ENCODE data around the gene APEX1. TPM values are rescaled to one million over a fixed set of nuclear protein-coding genes. Genes with fewer than 3 reads are reported as not detected.
A peak's percentile ranks its signal among the peaks of the same experiment; 100 is the strongest.

APEX1 gene
- polyA plus RNA-seq, 6 donors from 2014 or later = 129 to 187 (median 180) TPM

- Mint-ChIP-seq H3K9me3 (peaks cover 0 to 2% (median 0%) of the 10 kb centered on the region in 7 donors), H3K27me3 (no peaks in the 10 kb centered on the region), H3K4me3 (peak overlapping the region; percentile 94 to 100 (median 99))
Measured at GRCh38 chr14:20469890-20470602, 15.0 kb downstream of the APEX1 start.

GRCh38 chr14:20470603-20470901 is 15.5 kb downstream of the APEX1 start:
- no peaks in the 10 kb centered on the region for H3K27me3 Mint-ChIP-seq
- peak overlapping the region; percentile 95 to 99 (median 97) for H3K27ac Mint-ChIP-seq
- ATAC-seq (ENCODE audit: low read depth in 2 of 2) (no peak), DNase-seq (no peak)
- peaks cover 19 to 32% of the 10 kb centered on the region in 2 donors for H3K36me3 Mint-ChIP-seq
- H3K4me3 Mint-ChIP-seq = peak overlapping the region; percentile 94 to 100 (median 99)
- H3K9me3 Mint-ChIP-seq = peaks cover 0 to 2% (median 0%) of the 10 kb centered on the region in 7 donors
- peaks cover 44 to 59% (median 52%) of the 10 kb centered on the region in 3 donors for H3K4me1 Mint-ChIP-seq

More at GRCh38 chr14:20469890-20470602, 15.0 kb downstream of the APEX1 start:
- peak overlapping the region; percentile 95 to 99 (median 97) for H3K27ac Mint-ChIP-seq
- H3K4me1 Mint-ChIP-seq = peaks cover 42 to 58% (median 53%) of the 10 kb centered on the region in 3 donors
- peaks cover 14 to 28% of the 10 kb centered on the region in 2 donors for H3K36me3 Mint-ChIP-seq
- ATAC-seq (ENCODE audit: low read depth in 2 of 2) (peak; percentile 22 to 29), DNase-seq (peak; percentile 40)

GRCh38 chr14:20472536-20473169 is 17.6 kb downstream of the APEX1 start:
- ATAC-seq (ENCODE audit: low read depth in 2 of 2) = no peak
- DNase-seq = no peak
- H3K27me3 Mint-ChIP-seq = no peaks in the 10 kb centered on the region
- peaks cover 0 to 2% (median 0%) of the 10 kb centered on the region in 7 donors for H3K9me3 Mint-ChIP-seq
- peak overlapping the region; percentile 30 to 88 (median 72) for H3K27ac Mint-ChIP-seq
- peaks cover 58 to 79% (median 65%) of the 10 kb centered on the region in 3 donors for H3K4me1 Mint-ChIP-seq
- H3K36me3 Mint-ChIP-seq = peaks cover 19 to 43% of the 10 kb centered on the region in 2 donors
- peak overlapping the region in 5 of 8 donors; percentile 44 to 83 (median 75) for H3K4me3 Mint-ChIP-seq

GRCh38 chr14:20476776-20477175 is 21.8 kb downstream of the APEX1 start:
- H3K9me3 Mint-ChIP-seq = peaks cover 0 to 4% (median 0%) of the 10 kb centered on the region in 7 donors
- no peak for DNase-seq
- H3K4me3 Mint-ChIP-seq = peak overlapping the region; percentile 48 to 86 (median 60)

GRCh38 chr14:20477211-20477876 is 22.3 kb downstream of the APEX1 start:
- H3K4me1 Mint-ChIP-seq = peaks cover 41 to 73% (median 55%) of the 10 kb centered on the region in 3 donors
- DNase-seq (peak; percentile 53), ATAC-seq (ENCODE audit: low read depth in 2 of 2) (peak; percentile 92 to 93)
- no peaks in the 10 kb centered on the region for H3K27me3 Mint-ChIP-seq
- peak overlapping the region; percentile 48 to 86 (median 68) for H3K4me3 Mint-ChIP-seq
- peaks cover 0 to 4% (median 0%) of the 10 kb centered on the region in 7 donors for H3K9me3 Mint-ChIP-seq
- H3K27ac Mint-ChIP-seq = peak overlapping the region; percentile 10 to 92 (median 74)
- peaks cover 24 to 36% of the 10 kb centered on the region in 2 donors for H3K36me3 Mint-ChIP-seq

More at GRCh38 chr14:20476776-20477175, 21.8 kb downstream of the APEX1 start:
- ATAC-seq (ENCODE audit: low read depth in 2 of 2) = no peak
- H3K4me1 Mint-ChIP-seq = peaks cover 46 to 78% (median 55%) of the 10 kb centered on the region in 3 donors
- H3K36me3 Mint-ChIP-seq = peaks cover 24 to 42% of the 10 kb centered on the region in 2 donors
- peak overlapping the region; percentile 1 to 92 (median 78) for H3K27ac Mint-ChIP-seq
- H3K27me3 Mint-ChIP-seq = no peaks in the 10 kb centered on the region

GRCh38 chr14:20478894-20479293 is 23.9 kb downstream of the APEX1 start:
- DNase-seq = no peak
- Mint-ChIP-seq H3K9me3 (peaks cover 0 to 4% (median 0%) of the 10 kb centered on the region in 7 donors), H3K27ac (peak overlapping the region in 3 of 6 donors; percentile 72 to 82 (median 80)), H3K27me3 (no peaks in the 10 kb centered on the region), H3K36me3 (peaks cover 22 to 26% of the 10 kb centered on the region in 2 donors), H3K4me1 (peaks cover 33 to 59% (median 45%) of the 10 kb centered on the region in 3 donors), H3K4me3 (no peak overlapping the region)
- no peak for ATAC-seq (ENCODE audit: low read depth in 2 of 2)

- DNase-seq (no peak), ATAC-seq (ENCODE audit: low read depth in 2 of 2) (no peak)
- H3K36me3 Mint-ChIP-seq = peaks cover 0 to 6% of the 10 kb centered on the region in 2 donors
- no peak overlapping the region for H3K4me3 Mint-ChIP-seq
- H3K4me1 Mint-ChIP-seq = peaks cover 26 to 40% (median 35%) of the 10 kb centered on the region in 3 donors
- no peaks in the 10 kb centered on the region for H3K27me3 Mint-ChIP-seq
- H3K27ac Mint-ChIP-seq = peak overlapping the region in 1 of 6 donors; percentile 7
- peaks cover 0 to 7% (median 0%) of the 10 kb centered on the region in 7 donors for H3K9me3 Mint-ChIP-seq
Measured at GRCh38 chr14:20482382-20482781, 27.4 kb downstream of the APEX1 start.

- peak overlapping the region in 1 of 6 donors; percentile 16 for H3K27ac Mint-ChIP-seq
- H3K36me3 Mint-ChIP-seq = no peaks in the 10 kb centered on the region
- H3K4me1 Mint-ChIP-seq = peaks cover 41 to 48% (median 46%) of the 10 kb centered on the region in 3 donors
- ATAC-seq (ENCODE audit: low read depth in 2 of 2) (no peak), DNase-seq (no peak)
- peaks cover 0 to 4% (median 0%) of the 10 kb centered on the region in 7 donors for H3K9me3 Mint-ChIP-seq
- H3K4me3 Mint-ChIP-seq = no peak overlapping the region
- H3K27me3 Mint-ChIP-seq = no peaks in the 10 kb centered on the region
Measured at GRCh38 chr14:20485900-20486299, 30.9 kb downstream of the APEX1 start.

- no peak for ATAC-seq (ENCODE audit: low read depth in 2 of 2)
- Mint-ChIP-seq H3K36me3 (no peaks in the 10 kb centered on the region), H3K27ac (peak overlapping the region in 1 of 6 donors; percentile 37), H3K9me3 (peaks cover 0 to 4% (median 0%) of the 10 kb centered on the region in 7 donors), H3K27me3 (no peaks in the 10 kb centered on the region), H3K4me3 (peak overlapping the region in 5 of 8 donors; percentile 13 to 83 (median 47)), H3K4me1 (peaks cover 50 to 53% (median 53%) of the 10 kb centered on the region in 3 donors)
- DNase-seq = no peak
Measured at GRCh38 chr14:20486684-20487395, 31.8 kb downstream of the APEX1 start.

GRCh38 chr14:20487396-20487725 is 32.3 kb downstream of the APEX1 start:
- Mint-ChIP-seq H3K36me3 (no peaks in the 10 kb centered on the region), H3K9me3 (peaks cover 0 to 4% (median 0%) of the 10 kb centered on the region in 7 donors), H3K27ac (peak overlapping the region in 1 of 6 donors; percentile 37), H3K4me3 (peak overlapping the region in 4 of 8 donors; percentile 13 to 83 (median 46)), H3K4me1 (peaks cover 50 to 58% (median 51%) of the 10 kb centered on the region in 3 donors), H3K27me3 (no peaks in the 10 kb centered on the region)
- ATAC-seq (ENCODE audit: low read depth in 2 of 2) (no peak), DNase-seq (no peak)

- peak; percentile 77 to 84 for ATAC-seq (ENCODE audit: low read depth in 2 of 2)
- no peaks in the 10 kb centered on the region for H3K27me3 Mint-ChIP-seq
- H3K4me1 Mint-ChIP-seq = peaks cover 58 to 75% (median 61%) of the 10 kb centered on the region in 3 donors
- peak; percentile 36 for DNase-seq
- peaks cover 0 to 4% (median 0%) of the 10 kb centered on the region in 7 donors for H3K9me3 Mint-ChIP-seq
- H3K36me3 Mint-ChIP-seq = no peaks in the 10 kb centered on the region
- H3K27ac Mint-ChIP-seq = peak overlapping the region; percentile 36 to 92 (median 62)
- H3K4me3 Mint-ChIP-seq = peak overlapping the region; percentile 67 to 86 (median 80)
Measured at GRCh38 chr14:20489093-20489994, 34.3 kb downstream of the APEX1 start.

- Mint-ChIP-seq H3K9me3 (peaks cover 0 to 4% (median 0%) of the 10 kb centered on the region in 7 donors), H3K4me1 (peaks cover 67 to 81% (median 69%) of the 10 kb centered on the region in 3 donors), H3K27me3 (no peaks in the 10 kb centered on the region), H3K4me3 (peak overlapping the region in 7 of 8 donors; percentile 45 to 81 (median 75)), H3K27ac (peak overlapping the region; percentile 1 to 89 (median 60)), H3K36me3 (no peaks in the 10 kb centered on the region)
- no peak for DNase-seq
- ATAC-seq (ENCODE audit: low read depth in 2 of 2) = no peak
Measured at GRCh38 chr14:20490563-20490962, 35.5 kb downstream of the APEX1 start.

Data from naive B cell (primary cell).